ENCODE results near the gene GAREM2.

Gene GAREM2

GRCh38 chr2:26217720-26218119 is 44.8 kb downstream of the GAREM2 start:
- Mint-ChIP-seq H3K4me1 (no peaks in the 10 kb centered on the region), H3K36me3 (ENCODE audit: low read depth) (peaks cover 76% of the 10 kb centered on the region), H3K9me3 (peaks cover 19% of the 10 kb centered on the region), H3K27ac (no peak overlapping the region), H3K4me3 (no peak overlapping the region), H3K27me3 (ENCODE audit: low read depth) (no peaks in the 10 kb centered on the region)
- TF ChIP-seq, protein P1, sequence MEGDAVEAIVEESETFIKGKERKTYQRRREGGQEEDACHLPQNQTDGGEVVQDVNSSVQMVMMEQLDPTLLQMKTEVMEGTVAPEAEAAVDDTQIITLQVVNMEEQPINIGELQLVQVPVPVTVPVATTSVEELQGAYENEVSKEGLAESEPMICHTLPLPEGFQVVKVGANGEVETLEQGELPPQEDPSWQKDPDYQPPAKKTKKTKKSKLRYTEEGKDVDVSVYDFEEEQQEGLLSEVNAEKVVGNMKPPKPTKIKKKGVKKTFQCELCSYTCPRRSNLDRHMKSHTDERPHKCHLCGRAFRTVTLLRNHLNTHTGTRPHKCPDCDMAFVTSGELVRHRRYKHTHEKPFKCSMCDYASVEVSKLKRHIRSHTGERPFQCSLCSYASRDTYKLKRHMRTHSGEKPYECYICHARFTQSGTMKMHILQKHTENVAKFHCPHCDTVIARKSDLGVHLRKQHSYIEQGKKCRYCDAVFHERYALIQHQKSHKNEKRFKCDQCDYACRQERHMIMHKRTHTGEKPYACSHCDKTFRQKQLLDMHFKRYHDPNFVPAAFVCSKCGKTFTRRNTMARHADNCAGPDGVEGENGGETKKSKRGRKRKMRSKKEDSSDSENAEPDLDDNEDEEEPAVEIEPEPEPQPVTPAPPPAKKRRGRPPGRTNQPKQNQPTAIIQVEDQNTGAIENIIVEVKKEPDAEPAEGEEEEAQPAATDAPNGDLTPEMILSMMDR (IDR thresholded peaks at IDR 0.05; ENCODE audit: unreplicated experiment in 3 of 3): no peak

GRCh38 chr2:26223018-26223417 is 50.1 kb downstream of the GAREM2 start:
- Mint-ChIP-seq H3K27me3 (ENCODE audit: low read depth) (no peaks in the 10 kb centered on the region), H3K4me1 (no peaks in the 10 kb centered on the region), H3K4me3 (no peak overlapping the region), H3K27ac (no peak overlapping the region), H3K9me3 (peaks cover 9% of the 10 kb centered on the region), H3K36me3 (ENCODE audit: low read depth) (peaks cover 71% of the 10 kb centered on the region)
- TF ChIP-seq, protein P1 (IDR thresholded peaks at IDR 0.05; ENCODE audit: unreplicated experiment in 3 of 3): no peak

GRCh38 chr2:26224095-26224494 is 51.2 kb downstream of the GAREM2 start:
- Mint-ChIP-seq H3K9me3 (peaks cover 3% of the 10 kb centered on the region), H3K36me3 (ENCODE audit: low read depth) (peaks cover 71% of the 10 kb centered on the region), H3K4me1 (no peaks in the 10 kb centered on the region), H3K27me3 (ENCODE audit: low read depth) (no peaks in the 10 kb centered on the region), H3K27ac (no peak overlapping the region), H3K4me3 (no peak overlapping the region)
- TF ChIP-seq, protein P1 (IDR thresholded peaks at IDR 0.05; ENCODE audit: unreplicated experiment in 3 of 3): no peak

GRCh38 chr2:26229595-26229994 is 56.7 kb downstream of the GAREM2 start:
- no peaks in the 10 kb centered on the region for H3K4me1 Mint-ChIP-seq
- peaks cover 3% of the 10 kb centered on the region for H3K9me3 Mint-ChIP-seq
- no peak overlapping the region for H3K27ac Mint-ChIP-seq
- TF ChIP-seq, protein P1 (IDR thresholded peaks at IDR 0.05; ENCODE audit: unreplicated experiment in 3 of 3): no peak
- no peaks in the 10 kb centered on the region for H3K27me3 Mint-ChIP-seq (ENCODE audit: low read depth)
- H3K4me3 Mint-ChIP-seq: no peak overlapping the region
- peaks cover 79% of the 10 kb centered on the region for H3K36me3 Mint-ChIP-seq (ENCODE audit: low read depth)

GRCh38 chr2:26230806-26231205 is 57.9 kb downstream of the GAREM2 start:
- Mint-ChIP-seq H3K9me3 (peaks cover 3% of the 10 kb centered on the region), H3K27ac (no peak overlapping the region), H3K4me1 (no peaks in the 10 kb centered on the region), H3K4me3 (no peak overlapping the region), H3K36me3 (ENCODE audit: low read depth) (peaks cover 80% of the 10 kb centered on the region), H3K27me3 (ENCODE audit: low read depth) (no peaks in the 10 kb centered on the region)
- TF ChIP-seq, protein P1 (IDR thresholded peaks at IDR 0.05; ENCODE audit: unreplicated experiment in 3 of 3): no peak

- H3K36me3 Mint-ChIP-seq (ENCODE audit: low read depth): peaks cover 51% of the 10 kb centered on the region
- TF ChIP-seq, protein P1 (IDR thresholded peaks at IDR 0.05; ENCODE audit: unreplicated experiment in 3 of 3): peak in 2 of 3 experiments; percentile 19 to 28
- H3K4me3 Mint-ChIP-seq: no peak overlapping the region
- H3K27me3 Mint-ChIP-seq (ENCODE audit: low read depth): no peaks in the 10 kb centered on the region
- no peaks in the 10 kb centered on the region for H3K4me1 Mint-ChIP-seq
- no peaks in the 10 kb centered on the region for H3K9me3 Mint-ChIP-seq
- H3K27ac Mint-ChIP-seq: no peak overlapping the region
These were observed 62.2 kb downstream of the GAREM2 start for GRCh38 chr2:26235089-26235488.
